Smooth muscle cell (in vitro differentiated cells): ENCODE results near the gene NALCN. TPM values are rescaled to one million over a fixed set of nuclear protein-coding genes. Genes with fewer than 3 reads are reported as not detected.
A peak's percentile ranks its signal among the peaks of the same experiment; 100 is the strongest.

Source experiments
- DNase-seq: peaks from one replicate; lab custom pipeline; 2025; ENCODE audit not compliant: unreplicated experiment; lab: John Stamatoyannopoulos, UW
- H2AFZ ChIP-seq: fragments of 200-600 bp; sonication (generic); 2 replicates; pipeline ENCODE4 v1.6.0; 2016; ENCODE audit warnings: antibody characterized with exemption, low read depth, mild to moderate bottlenecking
- H3F3A ChIP-seq: fragments of 200-600 bp; sonication (generic); 2 replicates; pipeline ENCODE4 v1.6.0; 2017; ENCODE audit warnings: antibody characterized with exemption, low read depth
- H3K27ac ChIP-seq: fragments of 200-600 bp; sonication (generic); 2 replicates; pipeline ENCODE4 v1.5.1; 2016; ENCODE audit warnings: low read depth, mild to moderate bottlenecking
- H3K27me3 ChIP-seq: fragments of 200-600 bp; sonication (generic); 2 replicates; pipeline ENCODE4 v1.6.1; 2016; ENCODE audit warnings: low read depth, mild to moderate bottlenecking
- H3K36me3 ChIP-seq: fragments of 200-600 bp; sonication (generic); 2 replicates; pipeline ENCODE4 v1.5.1; 2016; ENCODE audit warnings: low read depth
- H3K4me1 ChIP-seq: fragments of 200-600 bp; sonication (generic); 2 replicates; pipeline ENCODE4 v1.5.1; 2016; ENCODE audit warnings: low read depth
- H3K4me2 ChIP-seq: fragments of 200-600 bp; sonication (generic); 2 replicates; pipeline ENCODE4 v1.6.0; 2016; ENCODE audit warnings: mild to moderate bottlenecking
- H3K4me3 ChIP-seq: fragments of 200-600 bp; sonication (generic); 2 replicates; pipeline ENCODE4 v1.5.1; 2016; ENCODE audit warnings: mild to moderate bottlenecking
- H3K79me2 ChIP-seq: fragments of 200-600 bp; sonication (generic); 2 replicates; pipeline ENCODE4 v1.6.0; 2016; ENCODE audit warnings: low read depth, mild to moderate bottlenecking
- H3K9ac ChIP-seq: fragments of 200-600 bp; sonication (generic); 2 replicates; pipeline ENCODE4 v1.6.0; 2016; ENCODE audit warnings: low read depth
- H3K9me3 ChIP-seq: fragments of 200-600 bp; sonication (generic); replicated peaks from 2 replicates; pipeline ENCODE4 v1.5.1; 2016; ENCODE audit warnings: low read depth
- H4K20me1 ChIP-seq: fragments of 200-600 bp; sonication (generic); 2 replicates; pipeline ENCODE4 v1.6.0; 2016; ENCODE audit warnings: low read depth
- CTCF ChIP-seq: fragments of 200-600 bp; sonication (generic); IDR thresholded peaks from 2 replicates; pipeline ENCODE4 v1.5.1; 2017; ENCODE audit warnings: borderline replicate concordance, mild to moderate bottlenecking, antibody characterized with exemption; ENCODE audit not compliant: insufficient read depth, poor library complexity, severe bottlenecking
- WGBS: methylation state at CpG from one replicate; pipeline ENCODE4 v1.1.7; 2016; ENCODE audit warnings: low lambda C conversion rate; 5-methylcytosine and 5-hydroxymethylcytosine counted together
- polyA plus RNA-seq: library from polyadenylated mRNA; unstranded; fragments of >200 nt; fragmentation: Nextera tagmentation; extraction: Ambion mirVana; gene quantifications from 2 replicates; pipeline ENCODE4 v1.2.1, GENCODE V29; 2016
- total RNA-seq: library from RNA; depleted of rRNA; stranded (reverse); fragments of >200 nt; gene quantifications from 2 replicates; pipeline ENCODE4 v1.2.3, GENCODE V29; 2014

NALCN gene
- total and polyA plus RNA-seq, 2 experiments from 2014 or later, result 4.1 to 6.0 TPM

DNA sequence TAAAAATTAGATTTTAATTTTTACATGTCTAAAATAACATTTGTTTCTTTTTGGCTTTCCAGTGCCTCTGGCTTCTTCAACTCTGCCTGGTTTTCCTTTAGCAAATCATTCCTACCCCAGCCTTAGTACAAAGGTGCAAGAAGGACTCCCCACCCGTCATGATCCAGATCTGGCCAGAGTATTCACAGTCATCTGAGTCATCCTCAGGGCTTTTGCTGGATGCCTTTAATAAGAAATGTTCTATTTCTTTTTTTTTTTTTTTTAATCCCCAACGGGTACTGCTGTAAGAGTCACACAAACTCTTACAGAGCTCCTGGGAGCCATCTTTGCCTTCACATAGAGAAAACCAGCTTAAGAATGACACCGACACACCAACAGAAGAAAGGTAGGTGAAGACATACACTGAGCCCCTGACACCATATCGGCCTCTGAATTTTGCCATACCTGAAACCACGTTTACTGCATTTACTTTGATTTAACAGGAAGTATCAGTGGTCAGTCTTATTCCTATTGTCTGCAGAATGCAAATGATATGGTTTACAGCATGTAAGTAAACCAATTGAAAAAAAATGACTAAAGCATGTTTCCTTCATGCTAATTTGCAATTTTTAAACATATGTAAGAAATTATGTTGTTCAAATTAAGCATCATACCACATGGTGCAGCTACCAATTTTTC is 184.4 kb downstream of the NALCN start:
- no peak overlapping the region for H3K9ac ChIP-seq
- H3K4me3 ChIP-seq, result no peak overlapping the region
- no peak for TF ChIP-seq CTCF
- H3K4me1 ChIP-seq, result no peaks in the 10 kb centered on the region
- H4K20me1 ChIP-seq, result no peaks in the 10 kb centered on the region
- peak overlapping the region; percentile 43 for H2AFZ ChIP-seq
- DNase-seq, result no peak
- no peaks in the 10 kb centered on the region for H3F3A ChIP-seq
- H3K9me3 ChIP-seq, result no peaks in the 10 kb centered on the region
- no peak overlapping the region for H3K4me2 ChIP-seq
- H3K27ac ChIP-seq, result no peak overlapping the region
- no peaks in the 10 kb centered on the region for H3K79me2 ChIP-seq
- no peaks in the 10 kb centered on the region for H3K27me3 ChIP-seq
- 81% methylated on average over 5 of the region's 5 CpGs for WGBS
- no peaks in the 10 kb centered on the region for H3K36me3 ChIP-seq

GRCh38 chr13:101230271-101230890 is 185.9 kb downstream of the NALCN start:
- no peaks in the 10 kb centered on the region for H3F3A ChIP-seq
- H3K79me2 ChIP-seq, result no peaks in the 10 kb centered on the region
- no peaks in the 10 kb centered on the region for H3K9me3 ChIP-seq
- H3K27me3 ChIP-seq, result no peaks in the 10 kb centered on the region
- H4K20me1 ChIP-seq, result no peaks in the 10 kb centered on the region
- H3K4me1 ChIP-seq, result no peaks in the 10 kb centered on the region
- H3K36me3 ChIP-seq, result no peaks in the 10 kb centered on the region
- no peak overlapping the region for H3K4me3 ChIP-seq
- no peak overlapping the region for H3K4me2 ChIP-seq
- no peak for TF ChIP-seq CTCF
- 87% methylated on average over 6 of the region's 6 CpGs for WGBS
- DNase-seq, result no peak
- no peak overlapping the region for H3K27ac ChIP-seq
- H3K9ac ChIP-seq, result no peak overlapping the region
- no peak overlapping the region for H2AFZ ChIP-seq

GRCh38 chr13:101219609-101220265 is 196.6 kb downstream of the NALCN start:
- no peaks in the 10 kb centered on the region for H3K27me3 ChIP-seq
- no peaks in the 10 kb centered on the region for H4K20me1 ChIP-seq
- H3K79me2 ChIP-seq, result no peaks in the 10 kb centered on the region
- no peak for TF ChIP-seq CTCF
- no peak overlapping the region for H3K4me2 ChIP-seq
- H3K9me3 ChIP-seq, result no peaks in the 10 kb centered on the region
- no peak overlapping the region for H3K9ac ChIP-seq
- no peak overlapping the region for H2AFZ ChIP-seq
- no peaks in the 10 kb centered on the region for H3K36me3 ChIP-seq
- no peak for DNase-seq
- H3K27ac ChIP-seq, result no peak overlapping the region
- WGBS, result 81% methylated on average over 2 of the region's 2 CpGs
- H3F3A ChIP-seq, result no peaks in the 10 kb centered on the region
- no peak overlapping the region for H3K4me3 ChIP-seq
- no peaks in the 10 kb centered on the region for H3K4me1 ChIP-seq
